Progenitor cell of endocrine pancreas (in vitro differentiated cells): ENCODE measurements around the gene UROC1. TPM values are rescaled to one million over a fixed set of nuclear protein-coding genes. Genes with fewer than 3 reads are reported as not detected.

Experiments used
- DNase-seq: peaks from one replicate; pipeline ENCODE4 v3.0.0; 2021; ENCODE audit warnings: low spot score; ENCODE audit not compliant: unreplicated experiment
- H3K27ac Mint-ChIP-seq: 2 replicates; pipeline ENCODE4 v1.8.0; 2021; ENCODE audit warnings: mild to moderate bottlenecking, moderate library complexity, mixed read lengths
- H3K27me3 Mint-ChIP-seq: 2 replicates; pipeline ENCODE4 v1.8.0; 2021; ENCODE audit warnings: mixed read lengths
- H3K36me3 Mint-ChIP-seq: 2 replicates; pipeline ENCODE4 v1.8.0; 2022; ENCODE audit warnings: mixed read lengths; ENCODE audit not compliant: insufficient read depth
- H3K4me1 Mint-ChIP-seq: 2 replicates; pipeline ENCODE4 v1.8.0; 2021; ENCODE audit warnings: low read depth, mixed read lengths
- H3K4me3 Mint-ChIP-seq: 2 replicates; pipeline ENCODE4 v1.8.0; 2021; ENCODE audit warnings: low read depth, mild to moderate bottlenecking, moderate library complexity, mixed read lengths
- H3K9me3 Mint-ChIP-seq: 2 replicates; pipeline ENCODE4 v1.8.0; 2021; ENCODE audit warnings: low read depth, mixed read lengths
- CTCF ChIP-seq: fragments of 200-600 bp; sonication (generic); IDR thresholded peaks from one replicate; pipeline ENCODE4 v1.5.0; 2021; ENCODE audit warnings: antibody characterized with exemption, mild to moderate bottlenecking; ENCODE audit not compliant: unreplicated experiment
- total RNA-seq: library from RNA; stranded (reverse); gene quantifications from 2 replicates; pipeline ENCODE4 v1.2.1, GENCODE V29; 2021

Gene UROC1
- total RNA-seq, 1 donor from 2014 or later = not detected

GRCh38 chr3:126482503-126483255, 34.9 kb downstream of the UROC1 start:
- H3K27me3 Mint-ChIP-seq = peaks cover 7% of the 10 kb centered on the region
- H3K9me3 Mint-ChIP-seq = no peaks in the 10 kb centered on the region
- no peak overlapping the region for H3K4me3 Mint-ChIP-seq
- no peaks in the 10 kb centered on the region for H3K4me1 Mint-ChIP-seq
- TF ChIP-seq CTCF = no peak
- H3K27ac Mint-ChIP-seq = no peak overlapping the region
- no peak for DNase-seq
- H3K36me3 Mint-ChIP-seq = no peaks in the 10 kb centered on the region

DNA sequence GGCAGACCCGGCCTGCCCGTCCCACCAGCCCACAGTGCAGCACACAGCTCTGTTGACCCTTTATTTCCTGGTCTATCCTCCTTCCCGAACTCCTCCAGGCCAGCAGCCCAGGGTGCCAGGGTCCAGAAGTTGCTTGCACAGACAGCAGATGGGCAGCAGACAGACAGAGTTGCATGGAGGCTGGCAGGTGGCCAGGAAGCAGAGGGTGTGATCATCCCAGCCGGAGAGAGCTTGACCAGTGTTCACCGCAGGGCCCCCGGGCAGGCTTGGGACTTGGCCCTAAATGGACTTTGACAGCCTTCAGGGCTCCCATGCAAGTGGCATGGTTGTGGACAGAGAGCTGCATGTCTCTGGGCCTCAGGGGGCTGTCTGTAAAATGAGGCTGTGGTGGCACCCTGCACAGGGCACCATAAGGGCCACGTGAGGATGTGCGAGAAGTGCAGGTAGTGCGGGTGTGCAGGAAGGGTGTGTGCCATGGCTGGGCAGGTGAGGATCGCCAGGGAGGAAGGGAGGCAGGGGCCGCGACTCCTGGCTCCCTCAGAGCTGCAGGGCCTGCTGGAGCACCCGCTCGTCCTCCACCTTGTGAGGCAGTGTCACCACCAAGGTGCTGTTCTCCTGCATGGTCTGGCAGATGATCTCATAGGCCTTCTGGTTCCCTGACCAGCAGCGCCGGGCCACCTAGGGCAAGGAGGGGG, 35.6 kb downstream of the UROC1 start:
- H3K36me3 Mint-ChIP-seq = no peaks in the 10 kb centered on the region
- H3K4me3 Mint-ChIP-seq = no peak overlapping the region
- H3K27me3 Mint-ChIP-seq = peaks cover 10% of the 10 kb centered on the region
- TF ChIP-seq CTCF = no peak
- peaks cover 2% of the 10 kb centered on the region for H3K4me1 Mint-ChIP-seq
- H3K9me3 Mint-ChIP-seq = no peaks in the 10 kb centered on the region
- H3K27ac Mint-ChIP-seq = no peak overlapping the region
- DNase-seq = no peak

- DNase-seq = no peak
- Mint-ChIP-seq H3K27me3 (peaks cover 7% of the 10 kb centered on the region), H3K27ac (no peak overlapping the region), H3K9me3 (no peaks in the 10 kb centered on the region), H3K4me3 (no peak overlapping the region), H3K36me3 (no peaks in the 10 kb centered on the region), H3K4me1 (peaks cover 4% of the 10 kb centered on the region)
- TF ChIP-seq CTCF = no peak
Measured at GRCh38 chr3:126480861-126481260, 36.7 kb downstream of the UROC1 start.

DNA sequence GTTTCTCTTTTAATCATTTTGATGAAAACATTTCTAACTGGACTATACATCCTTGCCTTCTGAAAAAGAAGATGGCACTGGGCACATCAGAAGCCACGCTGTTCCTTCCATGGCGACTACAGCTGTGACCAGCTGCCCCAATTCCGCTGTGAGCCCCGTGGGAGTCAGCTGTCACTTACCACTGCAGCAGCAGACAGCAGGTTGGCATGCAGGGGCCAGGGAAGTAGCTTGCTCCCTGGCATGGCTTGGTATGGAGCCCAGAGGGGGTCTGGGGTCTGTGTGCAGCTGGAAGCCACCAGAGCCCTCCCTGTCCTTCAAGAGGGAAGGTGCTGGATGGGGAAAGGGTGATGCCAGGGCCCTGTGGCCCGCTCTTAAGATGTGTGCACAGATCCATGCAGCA, 37.4 kb downstream of the UROC1 start:
- Mint-ChIP-seq H3K9me3 (no peaks in the 10 kb centered on the region), H3K36me3 (no peaks in the 10 kb centered on the region), H3K4me3 (no peak overlapping the region), H3K27me3 (peaks cover 7% of the 10 kb centered on the region), H3K4me1 (peaks cover 4% of the 10 kb centered on the region), H3K27ac (no peak overlapping the region)
- no peak for TF ChIP-seq CTCF
- no peak for DNase-seq

DNA sequence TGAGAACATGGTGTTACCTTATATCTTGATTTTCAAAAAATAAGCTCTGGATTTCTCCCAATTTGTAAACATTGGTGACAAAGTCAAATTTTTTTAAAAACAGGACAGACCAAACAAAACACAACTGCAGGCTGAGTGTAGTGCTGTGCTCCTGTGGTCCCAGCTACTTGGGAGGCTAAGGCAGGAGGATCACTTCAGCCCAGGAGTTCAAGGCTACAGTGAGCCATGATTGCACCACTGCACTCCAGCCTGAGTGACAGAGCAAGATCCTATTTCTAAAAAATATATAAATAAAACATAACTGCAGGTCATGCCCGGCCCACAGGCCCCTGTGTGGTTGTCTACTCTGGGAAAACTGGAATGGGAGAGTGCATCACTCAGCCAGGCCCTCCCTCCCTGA, 37.9 kb downstream of the UROC1 start:
- Mint-ChIP-seq H3K27me3 (peaks cover 7% of the 10 kb centered on the region), H3K36me3 (no peaks in the 10 kb centered on the region), H3K4me1 (peaks cover 4% of the 10 kb centered on the region), H3K27ac (no peak overlapping the region), H3K4me3 (no peak overlapping the region), H3K9me3 (no peaks in the 10 kb centered on the region)
- no peak for TF ChIP-seq CTCF
- DNase-seq = no peak
